Measurements from ENCODE around the gene CASP7. TPM values are rescaled to one million over a fixed set of nuclear protein-coding genes. Genes with fewer than 3 reads are reported as not detected.

The CASP7 gene
- total and polyA plus RNA-seq, 12 donors: 5.6 to 22.3 (median 7.8) TPM

GRCh38 chr10:113742466-113742865, 62.8 kb downstream of the CASP7 start:
- no peak overlapping the region for H3K4me3 ChIP-seq
- H3K9me3 ChIP-seq: no peaks in the 10 kb centered on the region
- no peaks in the 10 kb centered on the region for H3K36me3 ChIP-seq
- ATAC-seq (no peak), DNase-seq (no peak)
- peaks cover 0 to 27% (median 8%) of the 10 kb centered on the region in 7 donors for H3K27me3 ChIP-seq
- 84 to 85% methylated on average over 2 of the region's 2 CpGs for WGBS, 2 donors
- no peak for TF ChIP-seq CTCF (IDR thresholded peaks at IDR 0.05)
- no peak overlapping the region for H3K27ac ChIP-seq
- intact Hi-C loops (cut with DNase I): no loop called here
- peaks cover 0 to 4% (median 0%) of the 10 kb centered on the region in 9 donors for H3K4me1 ChIP-seq

- H3K27me3 ChIP-seq: peaks cover 0 to 27% (median 4%) of the 10 kb centered on the region in 7 donors
- intact Hi-C loops (cut with DNase I): no loop called here
- no peak for DNase-seq
- H3K36me3 ChIP-seq: no peaks in the 10 kb centered on the region
- no peak overlapping the region for H3K4me3 ChIP-seq
- TF ChIP-seq CTCF (IDR thresholded peaks at IDR 0.05): no peak
- H3K27ac ChIP-seq: no peak overlapping the region
- no peaks in the 10 kb centered on the region for H3K9me3 ChIP-seq
- H3K4me1 ChIP-seq: peaks cover 0 to 4% (median 0%) of the 10 kb centered on the region in 9 donors
- no peak for ATAC-seq
Measured at GRCh38 chr10:113743594-113743993, 63.9 kb downstream of the CASP7 start.

- peaks cover 0 to 4% (median 0%) of the 10 kb centered on the region in 9 donors for H3K4me1 ChIP-seq
- WGBS, 2 donors: 83 to 89% methylated on average over 2 of the region's 2 CpGs
- intact Hi-C loops (cut with DNase I): no loop called here
- H3K36me3 ChIP-seq: no peaks in the 10 kb centered on the region
- TF ChIP-seq CTCF (IDR thresholded peaks at IDR 0.05): no peak
- no peak overlapping the region for H3K27ac ChIP-seq
- ATAC-seq: no peak
- no peaks in the 10 kb centered on the region for H3K9me3 ChIP-seq
- peaks cover 0 to 16% (median 4%) of the 10 kb centered on the region in 7 donors for H3K27me3 ChIP-seq
- no peak overlapping the region for H3K4me3 ChIP-seq
- no peak for DNase-seq
Measured at GRCh38 chr10:113745374-113745773, 65.7 kb downstream of the CASP7 start.

- Histone ChIP-seq H3K4me1 (peaks cover 0 to 4% (median 0%) of the 10 kb centered on the region in 9 donors), H3K27me3 (peaks cover 0 to 18% (median 4%) of the 10 kb centered on the region in 7 donors), H3K9me3 (no peaks in the 10 kb centered on the region), H3K36me3 (no peaks in the 10 kb centered on the region), H3K27ac (no peak overlapping the region), H3K4me3 (no peak overlapping the region)
- WGBS, 2 donors: 64 to 69% methylated on average over 3 of the region's 3 CpGs
- TF ChIP-seq CTCF (IDR thresholded peaks at IDR 0.05): no peak
- intact Hi-C loops (cut with DNase I): no loop called here
- no peak for DNase-seq
- no peak for ATAC-seq
Measured at GRCh38 chr10:113746217-113746957, 66.7 kb downstream of the CASP7 start.

Measured in heart right ventricle (tissue), 16 donors.